Measurements from ENCODE around the gene MGAM2.

- TF ChIP-seq, protein P1, sequence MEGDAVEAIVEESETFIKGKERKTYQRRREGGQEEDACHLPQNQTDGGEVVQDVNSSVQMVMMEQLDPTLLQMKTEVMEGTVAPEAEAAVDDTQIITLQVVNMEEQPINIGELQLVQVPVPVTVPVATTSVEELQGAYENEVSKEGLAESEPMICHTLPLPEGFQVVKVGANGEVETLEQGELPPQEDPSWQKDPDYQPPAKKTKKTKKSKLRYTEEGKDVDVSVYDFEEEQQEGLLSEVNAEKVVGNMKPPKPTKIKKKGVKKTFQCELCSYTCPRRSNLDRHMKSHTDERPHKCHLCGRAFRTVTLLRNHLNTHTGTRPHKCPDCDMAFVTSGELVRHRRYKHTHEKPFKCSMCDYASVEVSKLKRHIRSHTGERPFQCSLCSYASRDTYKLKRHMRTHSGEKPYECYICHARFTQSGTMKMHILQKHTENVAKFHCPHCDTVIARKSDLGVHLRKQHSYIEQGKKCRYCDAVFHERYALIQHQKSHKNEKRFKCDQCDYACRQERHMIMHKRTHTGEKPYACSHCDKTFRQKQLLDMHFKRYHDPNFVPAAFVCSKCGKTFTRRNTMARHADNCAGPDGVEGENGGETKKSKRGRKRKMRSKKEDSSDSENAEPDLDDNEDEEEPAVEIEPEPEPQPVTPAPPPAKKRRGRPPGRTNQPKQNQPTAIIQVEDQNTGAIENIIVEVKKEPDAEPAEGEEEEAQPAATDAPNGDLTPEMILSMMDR (conservative IDR thresholded peaks at IDR 0.05 in 1 of 2, IDR thresholded peaks at IDR 0.05 in 1 of 2; ENCODE audit: low read depth in 1 of 2, low read length in 2 of 2), result no peak
- no peak for TF ChIP-seq EZH2 (IDR thresholded peaks at IDR 0.05; ENCODE audit: low read length, missing control alignments)
Observed at GRCh38 chr7:142243823-142244222, 132.3 kb downstream of the MGAM2 start.
